HCT116 (cell line): ENCODE data around the gene AP1G1.

Experiments
- MAX ChIP-seq: IDR thresholded peaks from 2 replicates; pipeline ENCODE4 v1.6.1; 2012
- SP1 ChIP-seq: IDR thresholded peaks from 2 replicates; pipeline ENCODE4 v1.6.1; 2012; ENCODE audit warnings: low read depth
- TF ChIP-seq, protein P1 (sequence below), 3 experiments: fragments of 200-600 bp in 1 of 3; sonication (generic) in 1 of 3; IDR thresholded peaks in 2 of 3; conservative IDR thresholded peaks in 1 of 3; 2 replicates each; pipeline ENCODE4 v1.5.1; 2012 to 2017; ENCODE audit warnings: low read depth in 2 of 3, low read length in 2 of 3, antibody characterized with exemption in 1 of 3, borderline replicate concordance in 1 of 3, control low read depth in 1 of 3, mild to moderate bottlenecking in 1 of 3, mixed read lengths in 1 of 3, mixed run types in 1 of 3, moderate library complexity in 1 of 3; ENCODE audit not compliant: insufficient read depth in 1 of 3

GRCh38 chr16:71794943-71795342 is 13.7 kb downstream of the AP1G1 start:
- TF ChIP-seq MAX (no peak), SP1 (no peak)
- TF ChIP-seq, protein P1, sequence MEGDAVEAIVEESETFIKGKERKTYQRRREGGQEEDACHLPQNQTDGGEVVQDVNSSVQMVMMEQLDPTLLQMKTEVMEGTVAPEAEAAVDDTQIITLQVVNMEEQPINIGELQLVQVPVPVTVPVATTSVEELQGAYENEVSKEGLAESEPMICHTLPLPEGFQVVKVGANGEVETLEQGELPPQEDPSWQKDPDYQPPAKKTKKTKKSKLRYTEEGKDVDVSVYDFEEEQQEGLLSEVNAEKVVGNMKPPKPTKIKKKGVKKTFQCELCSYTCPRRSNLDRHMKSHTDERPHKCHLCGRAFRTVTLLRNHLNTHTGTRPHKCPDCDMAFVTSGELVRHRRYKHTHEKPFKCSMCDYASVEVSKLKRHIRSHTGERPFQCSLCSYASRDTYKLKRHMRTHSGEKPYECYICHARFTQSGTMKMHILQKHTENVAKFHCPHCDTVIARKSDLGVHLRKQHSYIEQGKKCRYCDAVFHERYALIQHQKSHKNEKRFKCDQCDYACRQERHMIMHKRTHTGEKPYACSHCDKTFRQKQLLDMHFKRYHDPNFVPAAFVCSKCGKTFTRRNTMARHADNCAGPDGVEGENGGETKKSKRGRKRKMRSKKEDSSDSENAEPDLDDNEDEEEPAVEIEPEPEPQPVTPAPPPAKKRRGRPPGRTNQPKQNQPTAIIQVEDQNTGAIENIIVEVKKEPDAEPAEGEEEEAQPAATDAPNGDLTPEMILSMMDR (IDR thresholded peaks at IDR 0.05 in 2 of 3, conservative IDR thresholded peaks at IDR 0.05 in 1 of 3; ENCODE audit: borderline replicate concordance in 1 of 3, insufficient read depth in 1 of 3, low read depth in 2 of 3, low read length in 2 of 3) = no peak
